GM13976 (cell line): ENCODE data around the gene CNTN6.

Experiments used
- DNase-seq: peaks from one replicate; pipeline ENCODE4 v3.0.0; 2012; ENCODE audit warnings: low spot score
- in situ Hi-C: fragments of 300-500 bp; cut with MboI; formaldehyde crosslinking; loops from one replicate; pipeline ENCODE4 v1.12.0; 2022; ENCODE audit warnings: low sequenced_read_pairs, mixed read lengths, inconsistent platforms; ENCODE audit not compliant: unreplicated experiment
- TF ChIP-seq, protein P1 (sequence below): IDR thresholded peaks from 2 replicates; pipeline ENCODE4 v1.5.1; 2012; ENCODE audit warnings: borderline replicate concordance, mild to moderate bottlenecking; ENCODE audit not compliant: insufficient read depth; ENCODE audit errors: extremely low read depth, missing control alignments, control extremely low read depth

The CNTN6 gene

GRCh38 chr3:1191026-1191425 lies 98.2 kb downstream of the CNTN6 start:
- no peak for DNase-seq
- in situ Hi-C loops = no loop called here
- TF ChIP-seq, protein P1, sequence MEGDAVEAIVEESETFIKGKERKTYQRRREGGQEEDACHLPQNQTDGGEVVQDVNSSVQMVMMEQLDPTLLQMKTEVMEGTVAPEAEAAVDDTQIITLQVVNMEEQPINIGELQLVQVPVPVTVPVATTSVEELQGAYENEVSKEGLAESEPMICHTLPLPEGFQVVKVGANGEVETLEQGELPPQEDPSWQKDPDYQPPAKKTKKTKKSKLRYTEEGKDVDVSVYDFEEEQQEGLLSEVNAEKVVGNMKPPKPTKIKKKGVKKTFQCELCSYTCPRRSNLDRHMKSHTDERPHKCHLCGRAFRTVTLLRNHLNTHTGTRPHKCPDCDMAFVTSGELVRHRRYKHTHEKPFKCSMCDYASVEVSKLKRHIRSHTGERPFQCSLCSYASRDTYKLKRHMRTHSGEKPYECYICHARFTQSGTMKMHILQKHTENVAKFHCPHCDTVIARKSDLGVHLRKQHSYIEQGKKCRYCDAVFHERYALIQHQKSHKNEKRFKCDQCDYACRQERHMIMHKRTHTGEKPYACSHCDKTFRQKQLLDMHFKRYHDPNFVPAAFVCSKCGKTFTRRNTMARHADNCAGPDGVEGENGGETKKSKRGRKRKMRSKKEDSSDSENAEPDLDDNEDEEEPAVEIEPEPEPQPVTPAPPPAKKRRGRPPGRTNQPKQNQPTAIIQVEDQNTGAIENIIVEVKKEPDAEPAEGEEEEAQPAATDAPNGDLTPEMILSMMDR = no peak

DNA sequence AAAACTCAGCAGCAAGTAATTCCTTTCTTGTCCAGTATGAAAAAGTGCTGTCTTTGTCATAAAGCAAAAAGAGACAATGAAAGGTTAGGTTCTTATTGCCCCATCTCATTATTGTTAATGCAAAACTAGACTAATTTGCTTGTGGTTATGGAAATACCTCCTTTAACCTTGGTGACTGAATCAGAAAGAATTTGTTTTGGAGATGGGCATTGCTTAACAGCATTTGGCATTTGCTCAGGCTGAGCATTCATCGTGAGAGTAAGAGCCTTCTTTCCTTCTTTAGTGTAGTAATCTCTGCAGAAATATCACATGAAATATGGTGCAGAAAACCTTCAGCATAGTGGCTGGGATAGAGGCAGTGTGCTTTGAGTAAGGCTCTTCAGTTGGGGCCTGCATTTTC lies 103.1 kb downstream of the CNTN6 start:
- TF ChIP-seq, protein P1 = no peak
- in situ Hi-C loops = no loop called here
- DNase-seq = no peak

DNA sequence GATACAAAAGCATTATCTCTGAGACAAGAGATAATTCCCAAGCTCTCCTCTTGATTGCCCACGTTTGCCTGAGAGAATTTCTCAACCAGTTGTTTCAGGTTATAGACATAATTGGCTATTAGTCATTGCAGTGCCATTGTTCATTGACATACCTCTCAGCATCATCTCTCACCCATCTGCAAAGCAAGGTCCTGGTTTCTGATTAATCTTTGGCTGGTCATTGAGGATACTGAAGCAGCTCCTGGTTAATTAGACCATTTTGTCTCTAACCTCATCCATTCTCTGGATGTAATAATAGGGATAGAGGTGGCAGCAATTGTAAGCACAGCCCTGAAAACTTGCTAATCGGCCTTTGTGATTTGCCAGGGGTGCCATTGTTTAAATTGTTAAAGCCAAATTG lies 104.2 kb downstream of the CNTN6 start:
- in situ Hi-C loops = no loop called here
- TF ChIP-seq, protein P1 = no peak
- DNase-seq = no peak

DNA sequence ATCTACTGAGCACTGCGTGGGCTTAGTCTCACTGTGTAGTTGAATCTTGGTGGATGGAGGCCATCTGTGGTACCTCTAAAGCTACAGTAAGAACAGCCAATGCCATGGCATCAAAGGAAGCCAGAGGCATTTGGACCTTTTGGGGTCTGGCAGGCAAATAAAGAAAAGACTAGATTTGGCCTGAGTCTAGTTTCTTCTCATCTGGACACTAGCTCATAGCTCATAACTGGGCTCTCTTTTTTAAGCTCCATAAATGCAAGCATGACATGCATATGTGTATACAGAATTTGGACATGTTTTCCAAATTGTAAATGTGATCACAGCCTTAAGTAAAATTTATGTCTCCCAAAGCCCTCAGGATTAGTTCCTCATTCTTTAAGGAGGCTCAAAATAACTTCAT lies 107.5 kb downstream of the CNTN6 start:
- TF ChIP-seq, protein P1 = no peak
- in situ Hi-C loops = no loop called here

DNA sequence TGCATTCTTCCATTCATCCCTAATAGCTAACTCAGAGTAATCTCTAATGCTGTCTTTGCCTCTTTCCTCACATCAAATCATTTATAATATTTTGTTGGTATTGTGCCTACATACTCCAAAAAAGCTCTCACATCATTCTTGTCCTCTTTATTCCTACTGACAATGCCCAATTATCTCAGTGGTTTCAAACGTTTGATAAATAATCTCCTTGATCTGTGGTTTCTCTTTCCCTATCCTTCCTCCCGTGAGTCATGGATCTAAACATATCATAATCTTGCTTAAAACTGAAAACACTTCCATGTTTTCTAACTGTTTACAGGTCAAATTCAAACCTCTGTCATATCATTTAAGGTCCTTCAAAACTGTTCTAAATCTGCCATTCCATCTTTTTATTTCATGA lies 115.1 kb downstream of the CNTN6 start:
- TF ChIP-seq, protein P1 = no peak
- in situ Hi-C loops = no loop called here
- DNase-seq = no peak

More for the DNA sequence above, 107.5 kb downstream of the CNTN6 start:
- DNase-seq = no peak

DNA sequence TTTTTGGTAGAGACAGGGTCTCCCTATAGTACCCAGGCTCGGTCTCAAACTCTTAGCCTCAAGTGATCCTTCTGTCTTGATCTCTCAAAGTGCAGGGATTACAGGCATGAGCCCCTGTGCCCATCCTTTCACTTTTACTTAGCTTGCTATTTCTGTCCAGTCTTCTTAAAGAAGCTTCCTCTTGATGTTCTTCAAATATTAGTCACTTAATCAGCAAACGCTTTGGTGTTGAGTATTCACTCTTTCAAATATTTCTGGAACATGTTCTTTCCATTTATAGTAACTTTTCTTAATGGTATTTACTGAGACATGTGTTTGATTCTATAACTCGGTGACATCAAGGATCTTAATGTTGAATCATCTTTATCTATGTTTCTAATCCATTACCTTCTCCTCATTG lies 122.1 kb downstream of the CNTN6 start:
- in situ Hi-C loops = no loop called here
- no peak for DNase-seq
- TF ChIP-seq, protein P1 = no peak

DNA sequence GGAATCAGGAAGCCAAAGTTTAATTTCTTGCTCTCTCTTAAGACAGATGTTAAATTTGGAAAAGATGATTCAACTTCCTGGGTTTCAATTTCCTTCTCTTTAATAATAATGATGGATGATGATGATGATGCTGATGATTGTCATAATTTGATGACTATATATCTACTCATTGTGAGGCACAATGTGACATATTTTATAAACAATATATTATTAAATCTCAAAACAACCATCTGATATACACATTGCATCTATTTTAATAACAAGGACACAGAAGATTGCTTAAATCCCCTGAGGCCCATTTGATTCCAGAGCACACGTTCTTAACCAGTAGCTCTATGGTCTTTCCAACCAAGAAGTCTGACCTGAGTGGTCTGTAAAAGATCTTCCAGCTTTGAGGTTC lies 124.0 kb downstream of the CNTN6 start:
- TF ChIP-seq, protein P1 = no peak
- no peak for DNase-seq
- in situ Hi-C loops = no loop called here
